ENCODE data around the gene GSE1. TPM values are rescaled to one million over a fixed set of nuclear protein-coding genes. Genes with fewer than 3 reads are reported as not detected.

GSE1 gene
- total RNA-seq, 6 experiments from 2014 or later: 49.2 to 62.3 (median 58.1) TPM

DNA sequence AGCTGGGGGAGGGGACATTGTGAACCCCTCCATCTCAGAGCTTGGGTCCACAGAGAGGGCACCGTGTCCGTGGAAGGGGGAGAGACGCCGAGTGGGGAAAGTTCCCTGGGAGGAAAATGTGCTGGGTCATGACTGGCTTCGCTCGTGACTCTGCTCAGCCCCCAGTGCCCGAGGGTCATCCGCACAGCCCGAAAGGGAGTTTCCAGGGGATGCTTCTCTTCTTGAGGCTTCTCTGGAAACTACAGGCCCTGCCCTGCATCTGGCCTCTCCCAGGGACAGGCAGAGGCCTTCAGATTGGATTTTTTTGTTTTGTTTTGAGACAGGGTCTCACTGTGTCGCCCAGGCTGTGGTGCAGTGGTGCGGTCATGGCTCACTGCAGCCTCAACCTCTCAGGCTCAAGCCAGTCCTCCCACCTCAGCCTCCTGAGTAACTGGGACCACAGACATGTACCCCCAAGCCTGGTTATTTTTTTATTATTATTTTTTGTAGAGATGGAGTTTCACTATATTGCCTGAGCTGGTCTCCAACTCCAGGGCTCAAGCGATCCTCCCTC lies 9.8 kb upstream of the GSE1 start:
- Mint-ChIP-seq H3K4me1 (ENCODE audit: low read depth) (peaks cover 9% of the 10 kb centered on the region), H3K27me3 (ENCODE audit: insufficient read depth) (no peaks in the 10 kb centered on the region; the same call in 1 of the 2 replicates), H3K36me3 (ENCODE audit: low read depth) (no peaks in the 10 kb centered on the region), H3K27ac (no peak overlapping the region), H3K4me3 (no peak overlapping the region), H3K9me3 (no peaks in the 10 kb centered on the region)
- no peak for DNase-seq
- TF ChIP-seq, protein P1, sequence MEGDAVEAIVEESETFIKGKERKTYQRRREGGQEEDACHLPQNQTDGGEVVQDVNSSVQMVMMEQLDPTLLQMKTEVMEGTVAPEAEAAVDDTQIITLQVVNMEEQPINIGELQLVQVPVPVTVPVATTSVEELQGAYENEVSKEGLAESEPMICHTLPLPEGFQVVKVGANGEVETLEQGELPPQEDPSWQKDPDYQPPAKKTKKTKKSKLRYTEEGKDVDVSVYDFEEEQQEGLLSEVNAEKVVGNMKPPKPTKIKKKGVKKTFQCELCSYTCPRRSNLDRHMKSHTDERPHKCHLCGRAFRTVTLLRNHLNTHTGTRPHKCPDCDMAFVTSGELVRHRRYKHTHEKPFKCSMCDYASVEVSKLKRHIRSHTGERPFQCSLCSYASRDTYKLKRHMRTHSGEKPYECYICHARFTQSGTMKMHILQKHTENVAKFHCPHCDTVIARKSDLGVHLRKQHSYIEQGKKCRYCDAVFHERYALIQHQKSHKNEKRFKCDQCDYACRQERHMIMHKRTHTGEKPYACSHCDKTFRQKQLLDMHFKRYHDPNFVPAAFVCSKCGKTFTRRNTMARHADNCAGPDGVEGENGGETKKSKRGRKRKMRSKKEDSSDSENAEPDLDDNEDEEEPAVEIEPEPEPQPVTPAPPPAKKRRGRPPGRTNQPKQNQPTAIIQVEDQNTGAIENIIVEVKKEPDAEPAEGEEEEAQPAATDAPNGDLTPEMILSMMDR (IDR thresholded peaks at IDR 0.05): no peak

DNA sequence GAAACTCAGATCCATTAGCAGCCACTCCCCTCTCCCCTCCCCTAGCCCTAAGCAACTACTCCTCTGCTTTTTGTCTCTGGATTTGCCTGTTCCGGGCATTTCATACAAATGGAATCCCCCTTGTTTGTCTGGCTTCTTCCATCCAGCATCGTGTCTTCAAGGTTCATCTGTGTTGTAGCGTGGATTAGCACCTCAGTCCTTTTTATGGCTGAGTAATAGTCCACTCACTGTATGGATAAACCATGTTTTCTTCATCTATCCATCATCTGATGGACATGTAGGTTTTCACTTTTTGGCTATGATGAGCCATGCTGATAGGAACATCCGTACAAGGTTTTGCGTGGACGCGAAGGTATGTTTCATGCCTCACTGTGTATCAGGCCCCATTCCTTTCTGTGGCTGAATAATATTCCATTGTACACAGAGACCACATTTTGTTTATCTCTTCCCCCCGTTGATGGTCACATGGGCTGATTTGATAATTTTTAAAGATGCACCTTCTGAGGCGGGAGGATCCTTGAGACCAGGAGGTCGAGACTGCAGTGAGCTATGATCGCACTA lies 8.9 kb upstream of the GSE1 start:
- TF ChIP-seq, protein P1 (IDR thresholded peaks at IDR 0.05): no peak
- Mint-ChIP-seq H3K27ac (no peak overlapping the region), H3K36me3 (ENCODE audit: low read depth) (no peaks in the 10 kb centered on the region), H3K9me3 (no peaks in the 10 kb centered on the region), H3K4me3 (no peak overlapping the region), H3K4me1 (ENCODE audit: low read depth) (peaks cover 11% of the 10 kb centered on the region), H3K27me3 (ENCODE audit: insufficient read depth) (no peaks in the 10 kb centered on the region; the same call in 1 of the 2 replicates)
- DNase-seq: no peak

DNA sequence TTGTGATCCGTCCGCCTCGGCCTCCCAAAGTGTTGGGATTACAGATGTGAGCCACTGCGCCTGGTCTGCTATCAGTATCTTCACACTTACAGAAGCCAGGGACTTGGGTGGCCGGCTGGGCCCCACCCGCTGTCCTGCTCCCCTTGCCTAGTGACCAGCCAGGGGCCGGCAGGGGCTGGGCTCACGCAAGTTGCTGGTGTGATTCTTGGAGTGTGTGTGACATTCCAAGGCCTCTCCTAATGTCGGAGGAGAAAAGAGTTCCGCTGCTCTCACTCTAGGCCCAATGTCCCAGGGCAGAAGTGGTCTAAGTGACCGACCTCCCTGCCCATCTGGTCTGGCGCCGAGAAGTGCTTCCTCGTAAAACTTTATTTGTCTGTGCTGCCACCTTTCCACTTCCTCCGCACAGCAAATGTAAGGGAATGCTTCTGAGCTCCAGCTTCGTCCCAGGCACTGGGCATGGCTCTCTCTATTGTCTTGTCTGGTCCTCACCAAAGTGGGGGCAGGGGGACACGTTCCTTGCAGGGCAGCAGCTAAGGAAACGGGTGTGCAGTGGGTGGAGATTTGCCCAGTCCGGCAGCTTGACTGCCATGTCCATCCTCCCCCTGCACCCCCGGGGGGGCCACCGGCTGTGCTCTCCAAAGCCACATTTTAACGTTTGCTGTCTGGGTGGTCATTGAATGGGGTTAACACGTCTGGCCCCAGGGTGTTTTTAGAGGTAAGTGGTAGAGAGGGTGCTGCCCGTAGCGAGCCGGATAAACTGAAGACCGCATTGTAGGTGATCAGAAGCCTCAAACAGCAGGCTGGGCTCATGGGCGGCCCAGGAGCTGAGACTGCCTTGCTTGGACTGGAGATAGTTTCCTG lies 7.8 kb upstream of the GSE1 start:
- H3K4me3 Mint-ChIP-seq: no peak overlapping the region
- DNase-seq: no peak
- TF ChIP-seq, protein P1 (IDR thresholded peaks at IDR 0.05): no peak
- H3K9me3 Mint-ChIP-seq: no peaks in the 10 kb centered on the region
- H3K36me3 Mint-ChIP-seq (ENCODE audit: low read depth): no peaks in the 10 kb centered on the region
- peaks cover 21% of the 10 kb centered on the region for H3K4me1 Mint-ChIP-seq (ENCODE audit: low read depth)
- H3K27ac Mint-ChIP-seq: no peak overlapping the region; the same call in 1 of the 2 replicates
- peaks cover 2% of the 10 kb centered on the region for H3K27me3 Mint-ChIP-seq (ENCODE audit: insufficient read depth)

DNA sequence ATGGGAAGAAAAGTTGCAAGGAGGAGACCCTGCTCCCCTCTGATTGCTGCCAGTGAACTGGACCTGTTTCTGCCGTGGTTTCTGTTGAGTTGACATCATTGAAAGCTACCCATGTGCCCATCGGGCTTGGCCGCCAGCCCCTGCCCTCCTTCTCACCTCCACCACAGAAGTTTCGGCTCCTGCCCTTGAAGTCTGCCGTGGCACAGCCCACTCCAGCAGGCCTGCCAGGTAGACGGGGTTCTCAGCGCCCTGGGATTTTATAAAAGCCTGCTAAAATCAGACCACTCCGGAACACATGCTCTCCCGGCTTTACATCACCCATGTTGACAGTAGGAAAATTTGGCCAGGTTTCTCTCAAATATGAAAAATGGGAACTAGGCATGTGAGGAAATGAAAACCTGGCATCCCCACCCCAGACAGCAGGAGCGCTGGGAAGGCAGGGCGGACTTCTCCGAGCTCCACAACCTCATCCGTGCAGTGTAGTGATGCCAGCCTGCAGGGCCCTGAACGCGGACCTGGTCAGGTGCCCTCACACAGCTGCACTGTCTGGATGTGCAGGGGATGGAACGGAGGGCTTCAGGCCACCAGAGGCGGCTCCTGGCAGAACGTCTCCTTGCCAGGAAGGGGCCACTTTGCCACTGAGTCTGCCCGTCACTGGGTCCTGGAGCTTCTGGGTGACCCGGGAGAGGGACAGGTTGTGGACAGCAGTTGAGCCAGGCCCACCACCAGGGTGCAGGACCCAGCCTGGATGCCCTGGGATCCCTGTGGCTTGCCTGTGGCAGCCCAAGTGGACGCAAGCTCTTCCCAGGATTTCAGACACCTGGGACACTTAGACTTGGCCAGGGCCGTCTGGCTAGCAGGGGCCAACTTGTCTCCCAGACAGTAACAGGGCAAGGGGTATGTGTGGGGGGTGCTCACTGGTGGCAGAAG lies 6.9 kb upstream of the GSE1 start:
- no peaks in the 10 kb centered on the region for H3K9me3 Mint-ChIP-seq
- H3K27ac Mint-ChIP-seq: no peak overlapping the region
- TF ChIP-seq, protein P1 (IDR thresholded peaks at IDR 0.05): no peak
- peaks cover 27% of the 10 kb centered on the region for H3K4me1 Mint-ChIP-seq (ENCODE audit: low read depth)
- H3K4me3 Mint-ChIP-seq: no peak overlapping the region
- H3K27me3 Mint-ChIP-seq (ENCODE audit: insufficient read depth): peaks cover 2% of the 10 kb centered on the region
- H3K36me3 Mint-ChIP-seq (ENCODE audit: low read depth): no peaks in the 10 kb centered on the region
- no peak for DNase-seq

DNA sequence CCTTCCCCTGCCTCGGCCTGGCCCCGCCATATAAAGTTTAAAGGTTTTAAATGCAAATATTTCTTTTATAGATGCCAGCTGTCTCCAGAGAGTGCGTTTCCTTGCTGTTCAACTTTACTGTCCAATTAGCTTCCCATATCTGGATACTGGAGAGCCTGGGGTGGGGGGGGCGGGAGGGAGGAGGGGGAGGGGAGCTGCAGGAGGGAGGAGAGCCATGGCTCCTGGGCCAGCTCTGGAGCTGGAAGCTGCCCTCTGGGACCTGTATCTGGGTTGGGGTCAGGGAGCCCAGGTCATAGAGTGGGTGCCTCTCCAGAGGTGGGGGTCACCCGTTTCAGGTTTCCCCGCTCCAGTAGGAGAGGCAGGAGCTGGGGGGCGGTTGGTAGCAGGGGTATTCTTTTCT lies 6.2 kb upstream of the GSE1 start:
- Mint-ChIP-seq H3K4me3 (no peak overlapping the region), H3K36me3 (ENCODE audit: low read depth) (no peaks in the 10 kb centered on the region), H3K9me3 (no peaks in the 10 kb centered on the region), H3K27ac (no peak overlapping the region), H3K4me1 (ENCODE audit: low read depth) (peaks cover 27% of the 10 kb centered on the region), H3K27me3 (ENCODE audit: insufficient read depth) (peaks cover 2% of the 10 kb centered on the region)
- DNase-seq: no peak
- TF ChIP-seq, protein P1 (IDR thresholded peaks at IDR 0.05): no peak

Measured in HFFc6 (cell line).